GM18951 (cell line): ENCODE data around the gene NPS.

Experiments used
- POLR2A ChIP-seq: IDR thresholded peaks from 4 replicates; pipeline ENCODE4 v1.6.1; 2011; ENCODE audit warnings: mild to moderate bottlenecking; ENCODE audit not compliant: insufficient read length, insufficient read depth; ENCODE audit errors: extremely low read depth
- in situ Hi-C: fragments of 300-500 bp; cut with MboI; formaldehyde crosslinking; loops from one replicate; pipeline ENCODE4 v1.12.0; 2022; ENCODE audit warnings: low sequenced_read_pairs, mixed read lengths, inconsistent platforms; ENCODE audit not compliant: unreplicated experiment

NPS gene

GRCh38 chr10:127534496-127534895, 14.6 kb upstream of the NPS start:
- no peak for TF ChIP-seq POLR2A
- in situ Hi-C loops, result no loop called here

GRCh38 chr10:127535802-127536515, 13.2 kb upstream of the NPS start:
- no peak for TF ChIP-seq POLR2A
- in situ Hi-C loops, result no loop called here

- TF ChIP-seq POLR2A, result no peak
- in situ Hi-C loops, result no loop called here
Measured at GRCh38 chr10:127536972-127537760, 11.9 kb upstream of the NPS start.

- no peak for TF ChIP-seq POLR2A
- in situ Hi-C loops, result no loop called here
Measured at GRCh38 chr10:127537924-127538323, 11.2 kb upstream of the NPS start.

GRCh38 chr10:127548022-127548421, 1.1 kb upstream of the NPS start:
- in situ Hi-C loops, result no loop called here
- no peak for TF ChIP-seq POLR2A

- TF ChIP-seq POLR2A, result no peak
- in situ Hi-C loops, result no loop called here
Measured at GRCh38 chr10:127550861-127551260, 1.8 kb downstream of the NPS start.

- in situ Hi-C loops, result no loop called here
- TF ChIP-seq POLR2A, result no peak
Measured at GRCh38 chr10:127552446-127552845, 3.3 kb downstream of the NPS start.

GRCh38 chr10:127553417-127553816, 4.3 kb downstream of the NPS start:
- TF ChIP-seq POLR2A, result no peak
- in situ Hi-C loops, result no loop called here

- TF ChIP-seq POLR2A, result no peak
- in situ Hi-C loops, result no loop called here
Measured at GRCh38 chr10:127556916-127557315, 7.8 kb downstream of the NPS start.

GRCh38 chr10:127561647-127562046, 12.5 kb downstream of the NPS start:
- in situ Hi-C loops, result no loop called here
- TF ChIP-seq POLR2A, result no peak

GRCh38 chr10:127563718-127564553, 14.8 kb downstream of the NPS start:
- TF ChIP-seq POLR2A, result no peak
- in situ Hi-C loops, result no loop called here

GRCh38 chr10:127564644-127565043, 15.5 kb downstream of the NPS start:
- no peak for TF ChIP-seq POLR2A
- in situ Hi-C loops, result no loop called here

GRCh38 chr10:127565583-127565982, 16.5 kb downstream of the NPS start:
- no peak for TF ChIP-seq POLR2A
- in situ Hi-C loops, result no loop called here
